Keratinocyte (primary cell): ENCODE measurements around the gene TRAPPC10.
"Not testable (repeated sequence)": the region's sequence is repeated elsewhere in the genome, so short reads cannot be mapped to it uniquely, and the experiment has no call there.

ENCODE experiments used
- CTCF ChIP-seq, 3 experiments: IDR thresholded peaks in 1 of 3; conservative IDR thresholded peaks in 1 of 3; optimal IDR thresholded peaks in 1 of 3; 2 replicates in 2 of 3; 3 replicates in 1 of 3; pipeline versions ENCODE3 to v1.5.1; 2011; ENCODE audit warnings: low read length in 3 of 3, mild to moderate bottlenecking in 3 of 3, moderate library complexity in 2 of 3, control low read depth in 1 of 3, inconsistent platforms in 1 of 3; ENCODE audit not compliant: insufficient read depth in 2 of 3; ENCODE audit errors: extremely low read depth in 1 of 3
- EZH2 ChIP-seq: IDR thresholded peaks from one replicate; pipeline ENCODE4 v1.6.1; 2012; ENCODE audit warnings: inconsistent platforms, mild to moderate bottlenecking, low read length, moderate library complexity

DNA sequence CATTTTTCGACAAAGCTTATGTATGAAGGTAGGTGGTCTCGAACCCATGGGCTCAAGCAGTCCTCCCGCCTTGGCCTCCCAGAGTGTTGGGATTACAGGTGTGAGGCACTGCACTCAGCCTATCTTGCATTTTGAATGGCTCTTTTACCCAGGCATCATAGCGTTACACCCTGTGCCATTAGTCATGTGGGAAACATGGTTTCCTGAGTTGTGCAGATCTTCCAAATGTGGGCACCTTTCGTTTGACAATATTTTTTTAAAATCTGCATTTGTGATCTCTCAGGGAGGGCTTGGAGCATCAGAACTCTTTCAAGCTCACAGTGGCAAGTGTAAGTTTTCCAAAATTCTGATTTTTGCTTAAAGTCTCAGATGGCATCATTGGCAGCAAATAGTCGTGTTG, 86.4 kb downstream of the TRAPPC10 start:
- not testable (repeated sequence) for TF ChIP-seq CTCF (optimal IDR thresholded peaks at IDR 0.05 in 1 of 3, IDR thresholded peaks at IDR 0.05 in 1 of 3, conservative IDR thresholded peaks at IDR 0.05 in 1 of 3; ENCODE audit: extremely low read depth in 1 of 3, insufficient read depth in 2 of 3, low read length in 3 of 3); EZH2
